Activated CD8-positive, alpha-beta T cell treated with anti-CD3 and anti-CD28 coated beads for 36 hours (primary cell): ENCODE measurements around the gene ABHD14A. TPM values are rescaled to one million over a fixed set of nuclear protein-coding genes. Genes with fewer than 3 reads are reported as not detected.
A peak's percentile ranks its signal among the peaks of the same experiment; 100 is the strongest.

Experiments used
- ATAC-seq: fragments of 200-7000 bp; cut with Tn5 transposase; one replicate; pipeline ENCODE4 v1.10.0; 2021; ENCODE audit warnings: mild to moderate bottlenecking, moderate library complexity
- CTCF ChIA-PET: fragments of 350-600 bp; sonication (Branson Sonifier 250); formaldehyde crosslinking; loops from one replicate; lab custom pipeline; 2021; ENCODE audit warnings: antibody characterized with exemption; lab: Charles Lee
- POLR2A ChIA-PET: fragments of 350-600 bp; sonication (Branson Sonifier 250); formaldehyde crosslinking; loops from one replicate; lab custom pipeline; 2021; ENCODE audit warnings: antibody characterized with exemption; lab: Charles Lee
- DNase-seq: peaks from one replicate; pipeline ENCODE4 v3.0.0-alpha.2; 2020
- H3K27ac Mint-ChIP-seq: one replicate; pipeline ENCODE4 v1.8.0; 2021; ENCODE audit warnings: mild to moderate bottlenecking, mixed read lengths
- H3K27me3 Mint-ChIP-seq: one replicate; pipeline ENCODE4 v1.8.0; 2021; ENCODE audit warnings: mixed read lengths
- H3K36me3 Mint-ChIP-seq: one replicate; pipeline ENCODE4 v1.8.0; 2021; ENCODE audit warnings: low read depth, mixed read lengths
- H3K4me1 Mint-ChIP-seq: one replicate; pipeline ENCODE4 v1.8.0; 2021; ENCODE audit warnings: low read depth, mixed read lengths
- H3K4me3 Mint-ChIP-seq: one replicate; pipeline ENCODE4 v1.8.0; 2021; ENCODE audit warnings: mild to moderate bottlenecking, moderate library complexity, mixed read lengths
- H3K9me3 Mint-ChIP-seq: one replicate; pipeline ENCODE4 v1.8.0; 2021; ENCODE audit warnings: mixed read lengths
- intact Hi-C: fragments of 100-400 bp; cut with micrococcal nuclease; formaldehyde crosslinking; loops from one replicate; pipeline ENCODE4 v1.10.0; 2022
- total RNA-seq, 2 experiments: library from RNA; stranded (reverse); gene quantifications; one replicate each; pipeline ENCODE4 v1.2.3, GENCODE V29; 2021
- TF ChIP-seq, protein P1 (sequence below): fragments of 200-600 bp; IDR thresholded peaks from one replicate; pipeline ENCODE4 v1.8.0; 2022; ENCODE audit warnings: antibody characterized with exemption, mild to moderate bottlenecking

ABHD14A gene
- total RNA-seq, 2 experiments from 2014 or later: 8.9 to 9.5 TPM

GRCh38 chr3:51970606-51971300, 4.1 kb upstream of the ABHD14A start:
- Mint-ChIP-seq H3K9me3 (no peaks in the 10 kb centered on the region), H3K27me3 (no peaks in the 10 kb centered on the region), H3K27ac (no peak overlapping the region), H3K36me3 (peaks cover 5% of the 10 kb centered on the region), H3K4me3 (no peak overlapping the region), H3K4me1 (peaks cover 29% of the 10 kb centered on the region)
- ATAC-seq (no peak), DNase-seq (no peak)
- CTCF ChIA-PET: no interaction called here
- POLR2A ChIA-PET: interaction anchor here (0.8 to 5.4 kb wide), 4 partner anchors 13 to 30 kb away, joined by 3 to 43 read pairs (median 4); partner anchors contain the start of genes ACY1, GPR62 and RRP9
- intact Hi-C loops: no loop called here
- TF ChIP-seq, protein P1, sequence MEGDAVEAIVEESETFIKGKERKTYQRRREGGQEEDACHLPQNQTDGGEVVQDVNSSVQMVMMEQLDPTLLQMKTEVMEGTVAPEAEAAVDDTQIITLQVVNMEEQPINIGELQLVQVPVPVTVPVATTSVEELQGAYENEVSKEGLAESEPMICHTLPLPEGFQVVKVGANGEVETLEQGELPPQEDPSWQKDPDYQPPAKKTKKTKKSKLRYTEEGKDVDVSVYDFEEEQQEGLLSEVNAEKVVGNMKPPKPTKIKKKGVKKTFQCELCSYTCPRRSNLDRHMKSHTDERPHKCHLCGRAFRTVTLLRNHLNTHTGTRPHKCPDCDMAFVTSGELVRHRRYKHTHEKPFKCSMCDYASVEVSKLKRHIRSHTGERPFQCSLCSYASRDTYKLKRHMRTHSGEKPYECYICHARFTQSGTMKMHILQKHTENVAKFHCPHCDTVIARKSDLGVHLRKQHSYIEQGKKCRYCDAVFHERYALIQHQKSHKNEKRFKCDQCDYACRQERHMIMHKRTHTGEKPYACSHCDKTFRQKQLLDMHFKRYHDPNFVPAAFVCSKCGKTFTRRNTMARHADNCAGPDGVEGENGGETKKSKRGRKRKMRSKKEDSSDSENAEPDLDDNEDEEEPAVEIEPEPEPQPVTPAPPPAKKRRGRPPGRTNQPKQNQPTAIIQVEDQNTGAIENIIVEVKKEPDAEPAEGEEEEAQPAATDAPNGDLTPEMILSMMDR: no peak

DNA sequence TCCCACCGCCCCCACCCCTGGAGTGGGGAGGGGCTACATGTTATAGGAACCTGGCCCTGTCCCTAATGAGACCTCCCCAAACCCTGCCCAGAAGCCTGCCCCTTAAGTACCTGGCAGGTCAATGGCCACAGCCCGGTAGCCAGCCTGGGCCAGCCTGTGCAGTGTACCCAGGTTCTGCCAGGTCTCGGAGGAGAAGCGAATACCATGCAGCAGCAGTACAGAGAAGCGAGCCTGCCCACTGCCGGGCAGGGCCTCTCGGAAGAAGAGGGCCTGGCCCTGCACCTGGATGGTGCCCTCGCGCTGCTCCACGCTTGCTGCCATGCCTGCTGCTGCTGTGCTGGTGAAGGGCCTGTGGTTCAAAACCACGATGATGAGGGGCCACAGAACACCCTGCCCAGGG, 3.5 kb upstream of the ABHD14A start:
- ChIA-PET POLR2A (interaction anchor here (5.4 kb wide), 1 partner anchor 12 kb away, joined by 43 read pairs; the partner anchor contains the start of gene ACY1), CTCF (interaction anchor here (3.8 kb wide), 1 partner anchor 12 kb away, joined by 40 read pairs; the partner anchor contains the start of gene ACY1)
- no peak overlapping the region for H3K27ac Mint-ChIP-seq
- peaks cover 31% of the 10 kb centered on the region for H3K4me1 Mint-ChIP-seq
- no peak overlapping the region for H3K4me3 Mint-ChIP-seq
- intact Hi-C loops: no loop called here
- TF ChIP-seq, protein P1: no peak
- H3K9me3 Mint-ChIP-seq: no peaks in the 10 kb centered on the region
- peaks cover 5% of the 10 kb centered on the region for H3K36me3 Mint-ChIP-seq
- ATAC-seq (no peak), DNase-seq (no peak)
- H3K27me3 Mint-ChIP-seq: no peaks in the 10 kb centered on the region

GRCh38 chr3:51974277-51974962, 444 bp upstream of the ABHD14A start:
- ATAC-seq (peak; percentile 19), DNase-seq (peak; percentile 36)
- POLR2A ChIA-PET: interaction anchor here (0.9 to 14.5 kb wide), 14 partner anchors 9 to 112 kb away, joined by 3 to 267 read pairs (median 6); partner anchors contain the start of genes ACY1, DUSP7, PARP3 and RPL29
- TF ChIP-seq, protein P1: no peak
- Mint-ChIP-seq H3K4me1 (peaks cover 31% of the 10 kb centered on the region), H3K27ac (peak overlapping the region; percentile 97), H3K4me3 (peak overlapping the region; percentile 77), H3K9me3 (no peaks in the 10 kb centered on the region), H3K27me3 (no peaks in the 10 kb centered on the region), H3K36me3 (peaks cover 9% of the 10 kb centered on the region)
- intact Hi-C loops: no loop called here
- CTCF ChIA-PET: interaction anchor here (0.8 to 3.8 kb wide), 16 partner anchors 9 to 472 kb away, joined by 3 to 40 read pairs (median 8); partner anchors contain the start of genes ACY1, PARP3, RPL29 and RRP9

DNA sequence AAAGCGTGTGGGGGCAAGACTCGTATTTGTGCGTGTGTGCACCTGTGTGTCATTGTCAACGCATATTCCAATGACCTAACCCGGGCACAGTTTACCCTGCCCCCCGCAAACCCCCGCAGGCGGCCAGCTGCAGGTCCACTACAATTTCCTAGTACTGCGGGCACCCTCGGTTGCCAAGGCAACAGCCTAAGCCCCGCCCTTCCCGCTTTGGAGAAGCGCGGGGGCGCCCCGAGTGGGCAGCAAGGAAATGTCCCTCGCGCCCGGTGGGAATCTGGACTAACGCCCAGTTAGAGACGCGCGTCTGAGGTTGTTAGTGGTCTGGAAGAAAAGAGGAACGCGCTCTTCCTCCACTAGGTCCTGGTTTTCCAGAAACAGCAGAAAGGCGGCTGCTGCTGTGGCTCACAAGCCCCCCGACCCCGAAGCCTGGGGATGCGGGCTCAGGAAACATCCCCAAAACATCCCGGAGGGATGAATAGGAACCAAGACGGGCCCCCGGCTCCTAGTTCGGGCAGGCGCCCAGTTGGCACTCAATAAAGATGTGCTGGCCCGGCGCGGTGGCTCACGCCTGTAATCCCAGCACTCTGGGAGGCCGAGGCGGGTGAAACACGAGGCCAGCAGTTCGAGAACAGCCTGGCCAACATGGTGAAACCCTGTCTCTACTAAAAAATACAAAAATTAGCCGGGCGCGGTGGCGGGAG, 1.1 kb downstream of the ABHD14A start:
- no peaks in the 10 kb centered on the region for H3K27me3 Mint-ChIP-seq
- peak overlapping the region; percentile 76 for H3K27ac Mint-ChIP-seq
- DNase-seq: peak; percentile 56
- H3K4me1 Mint-ChIP-seq: peaks cover 33% of the 10 kb centered on the region
- H3K9me3 Mint-ChIP-seq: no peaks in the 10 kb centered on the region
- intact Hi-C loops: no loop called here
- peak overlapping the region; percentile 77 for H3K4me3 Mint-ChIP-seq
- ChIA-PET CTCF (interaction anchor here (0.7 to 2.0 kb wide), 2 partner anchors 35 to 80 kb away, joined by 3 to 5 read pairs; partner anchors contain the start of genes DUSP7 and RRP9), POLR2A (interaction anchor here (1.4 to 14.5 kb wide), 4 partner anchors 8 to 80 kb away, joined by 3 to 267 read pairs (median 23); partner anchors contain the start of genes ACY1, DUSP7 and RPL29)
- no peak for ATAC-seq
- H3K36me3 Mint-ChIP-seq: peaks cover 9% of the 10 kb centered on the region
- TF ChIP-seq, protein P1: no peak
